ENCODE results near the gene C16orf96.

DNA sequence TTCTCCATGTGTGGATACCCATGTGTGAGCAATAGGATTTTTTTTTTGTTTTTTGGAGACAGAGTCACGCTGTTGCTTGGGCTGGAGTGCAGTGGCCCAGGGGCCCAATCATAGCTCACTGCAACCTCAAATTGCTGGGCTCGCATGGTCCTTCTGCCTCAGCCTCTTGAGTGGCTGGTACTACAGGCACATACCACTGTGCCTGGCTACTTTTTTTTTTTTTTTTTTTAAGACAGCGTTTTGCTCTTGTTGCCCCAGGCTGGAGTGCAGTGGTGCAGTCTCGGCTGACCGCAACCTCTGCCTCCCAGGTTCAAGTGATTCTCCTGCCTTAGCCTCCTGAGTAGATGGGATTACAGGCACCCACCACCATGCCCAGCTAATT lies 85.2 kb downstream of the C16orf96 start:
- no peak for TF ChIP-seq GABPB1 (CRISPR knock-in tag; IDR thresholded peaks at IDR 0.05)
- TF ChIP-seq, protein P1, sequence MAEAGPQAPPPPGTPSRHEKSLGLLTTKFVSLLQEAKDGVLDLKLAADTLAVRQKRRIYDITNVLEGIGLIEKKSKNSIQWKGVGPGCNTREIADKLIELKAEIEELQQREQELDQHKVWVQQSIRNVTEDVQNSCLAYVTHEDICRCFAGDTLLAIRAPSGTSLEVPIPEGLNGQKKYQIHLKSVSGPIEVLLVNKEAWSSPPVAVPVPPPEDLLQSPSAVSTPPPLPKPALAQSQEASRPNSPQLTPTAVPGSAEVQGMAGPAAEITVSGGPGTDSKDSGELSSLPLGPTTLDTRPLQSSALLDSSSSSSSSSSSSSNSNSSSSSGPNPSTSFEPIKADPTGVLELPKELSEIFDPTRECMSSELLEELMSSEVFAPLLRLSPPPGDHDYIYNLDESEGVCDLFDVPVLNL (CRISPR knock-in tag; IDR thresholded peaks at IDR 0.05; ENCODE audit: borderline replicate concordance, low read depth) = no peak
- TF ChIP-seq ZNF232 (CRISPR knock-in tag; IDR thresholded peaks at IDR 0.05) = no peak
- no peak for TF ChIP-seq SP1 (CRISPR knock-in tag; conservative IDR thresholded peaks at IDR 0.05)
- TF ChIP-seq, protein P2, sequence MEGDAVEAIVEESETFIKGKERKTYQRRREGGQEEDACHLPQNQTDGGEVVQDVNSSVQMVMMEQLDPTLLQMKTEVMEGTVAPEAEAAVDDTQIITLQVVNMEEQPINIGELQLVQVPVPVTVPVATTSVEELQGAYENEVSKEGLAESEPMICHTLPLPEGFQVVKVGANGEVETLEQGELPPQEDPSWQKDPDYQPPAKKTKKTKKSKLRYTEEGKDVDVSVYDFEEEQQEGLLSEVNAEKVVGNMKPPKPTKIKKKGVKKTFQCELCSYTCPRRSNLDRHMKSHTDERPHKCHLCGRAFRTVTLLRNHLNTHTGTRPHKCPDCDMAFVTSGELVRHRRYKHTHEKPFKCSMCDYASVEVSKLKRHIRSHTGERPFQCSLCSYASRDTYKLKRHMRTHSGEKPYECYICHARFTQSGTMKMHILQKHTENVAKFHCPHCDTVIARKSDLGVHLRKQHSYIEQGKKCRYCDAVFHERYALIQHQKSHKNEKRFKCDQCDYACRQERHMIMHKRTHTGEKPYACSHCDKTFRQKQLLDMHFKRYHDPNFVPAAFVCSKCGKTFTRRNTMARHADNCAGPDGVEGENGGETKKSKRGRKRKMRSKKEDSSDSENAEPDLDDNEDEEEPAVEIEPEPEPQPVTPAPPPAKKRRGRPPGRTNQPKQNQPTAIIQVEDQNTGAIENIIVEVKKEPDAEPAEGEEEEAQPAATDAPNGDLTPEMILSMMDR (IDR thresholded peaks at IDR 0.05) = no peak

Data from WTC11 (cell line).